RPMI8226 (cell line): ENCODE results near the gene CBLN3.
"Not testable (repeated sequence)": the region's sequence is repeated elsewhere in the genome, so short reads cannot be mapped to it uniquely, and the experiment has no call there.

Source experiments
- DNase-seq: peaks from one replicate; pipeline ENCODE4 v3.0.0-alpha.2; 2015

The CBLN3 gene

DNA sequence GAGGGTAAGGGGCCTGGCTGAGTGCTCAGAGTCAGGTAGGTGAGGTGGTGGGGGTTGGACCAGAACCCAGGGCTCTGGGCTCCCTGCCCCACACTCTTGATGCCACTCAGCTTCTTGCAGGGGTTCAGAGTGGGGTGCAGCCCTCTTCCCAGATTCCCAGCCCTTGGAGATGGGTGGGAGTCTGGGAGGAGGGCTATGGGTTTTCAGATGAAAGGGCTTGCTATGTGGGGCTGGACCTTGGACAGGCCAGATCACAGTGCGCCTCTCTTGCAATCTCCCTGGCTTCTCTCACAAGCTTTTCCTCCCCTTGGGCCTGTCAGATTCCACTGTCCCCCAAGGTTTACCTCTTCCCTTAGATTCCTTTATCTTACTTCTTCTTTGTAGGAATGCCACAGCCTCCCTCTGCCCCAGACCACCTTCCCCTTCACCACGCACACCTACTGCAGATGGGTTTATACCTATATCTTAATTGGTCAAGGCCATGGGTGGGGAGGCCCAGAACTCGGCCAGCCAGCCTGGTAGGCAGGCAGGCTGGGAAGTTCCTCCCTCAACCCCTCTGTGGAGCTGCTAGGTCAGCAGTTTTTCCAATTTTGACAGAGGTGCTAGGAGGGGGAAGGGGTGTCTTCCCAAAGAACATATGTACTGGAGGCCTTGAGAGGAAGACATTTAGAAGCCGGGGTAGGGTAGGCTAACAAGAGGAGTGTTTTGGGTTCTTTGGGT lies 29.3 kb downstream of the CBLN3 start:
- peak; percentile 38 for DNase-seq

DNA sequence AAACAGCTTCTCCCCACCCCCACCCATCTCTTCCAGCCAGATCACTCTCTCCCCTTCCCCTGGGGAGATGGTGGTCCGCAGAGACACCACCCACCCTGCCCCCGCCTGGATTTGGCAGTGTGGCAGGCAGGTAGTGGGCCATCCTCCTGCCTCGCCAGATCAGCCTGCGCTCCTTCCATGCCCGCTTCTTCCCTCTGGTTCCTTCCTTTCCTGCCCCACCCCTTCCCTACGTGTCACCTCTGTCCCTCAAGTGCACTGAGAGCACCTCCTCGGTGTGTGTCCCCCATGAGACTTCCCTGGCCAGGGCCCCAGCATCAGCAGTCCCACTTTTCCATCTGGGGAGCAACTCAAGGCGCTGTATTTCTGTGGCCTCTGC lies 30.0 kb downstream of the CBLN3 start:
- no peak for DNase-seq

DNA sequence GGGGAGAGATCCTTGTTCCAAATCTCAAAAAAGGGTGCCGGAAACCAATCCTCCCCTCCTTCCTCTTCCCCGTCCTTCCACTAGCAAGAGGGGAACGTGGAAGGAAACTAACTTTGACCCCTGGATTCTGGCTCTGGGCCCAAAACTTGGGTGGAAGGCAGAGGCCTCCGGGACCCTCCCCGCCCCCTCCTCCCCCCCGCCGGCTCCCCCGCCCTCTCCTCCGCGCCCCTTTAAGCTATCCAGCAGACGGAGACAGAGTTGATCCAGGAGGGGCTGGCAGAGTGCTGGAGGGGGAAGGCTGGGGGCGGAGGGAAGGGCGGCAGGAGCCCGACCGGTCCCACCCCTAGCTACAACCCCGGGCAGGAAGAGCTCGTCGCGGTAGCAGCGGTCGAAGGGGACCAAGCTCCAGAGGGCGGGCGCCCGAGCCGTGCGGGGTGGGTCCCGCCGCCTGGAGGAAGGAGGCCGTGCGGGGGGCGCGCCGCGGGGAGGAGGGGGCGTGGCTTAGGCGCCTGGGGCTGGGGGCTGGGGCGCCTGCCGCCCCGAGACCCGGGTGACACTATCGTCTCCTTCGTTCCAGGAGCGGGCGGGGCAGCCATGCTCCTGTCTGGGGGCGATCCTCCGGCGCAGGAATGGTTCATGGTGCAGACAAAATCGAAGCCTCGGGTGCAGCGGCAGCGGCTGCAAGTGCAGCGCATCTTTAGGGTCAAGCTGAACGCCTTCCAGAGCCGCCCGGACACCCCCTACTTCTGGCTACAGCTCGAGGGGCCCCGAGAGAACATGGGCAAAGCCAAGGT lies 30.6 kb downstream of the CBLN3 start, which contains the start of gene NYNRIN:
Gene NYNRIN (plus strand): TSS at position 351 of the 794 bp plus-strand sequence. CDS start 244 bp downstream, at position 595.
- no peak for DNase-seq

DNA sequence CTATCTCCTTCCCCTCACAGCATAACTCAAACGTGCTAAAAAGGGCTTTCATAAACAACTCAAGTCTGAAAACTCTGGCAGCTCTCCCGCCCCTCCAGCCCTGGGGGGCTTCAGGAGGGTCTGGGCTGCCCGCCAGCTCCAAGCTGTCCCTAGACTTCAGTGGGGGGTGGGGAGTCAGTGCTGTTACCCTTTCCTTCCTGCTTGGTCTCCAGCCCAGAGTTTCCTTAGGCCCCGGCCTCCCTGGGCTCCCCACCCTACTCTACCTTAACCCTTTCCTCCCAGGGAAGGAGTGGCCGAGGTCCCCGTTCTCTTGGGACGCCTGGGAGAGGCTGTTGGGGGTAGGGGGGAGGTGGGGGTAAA lies 31.2 kb downstream of the CBLN3 start:
- DNase-seq, result no peak

DNA sequence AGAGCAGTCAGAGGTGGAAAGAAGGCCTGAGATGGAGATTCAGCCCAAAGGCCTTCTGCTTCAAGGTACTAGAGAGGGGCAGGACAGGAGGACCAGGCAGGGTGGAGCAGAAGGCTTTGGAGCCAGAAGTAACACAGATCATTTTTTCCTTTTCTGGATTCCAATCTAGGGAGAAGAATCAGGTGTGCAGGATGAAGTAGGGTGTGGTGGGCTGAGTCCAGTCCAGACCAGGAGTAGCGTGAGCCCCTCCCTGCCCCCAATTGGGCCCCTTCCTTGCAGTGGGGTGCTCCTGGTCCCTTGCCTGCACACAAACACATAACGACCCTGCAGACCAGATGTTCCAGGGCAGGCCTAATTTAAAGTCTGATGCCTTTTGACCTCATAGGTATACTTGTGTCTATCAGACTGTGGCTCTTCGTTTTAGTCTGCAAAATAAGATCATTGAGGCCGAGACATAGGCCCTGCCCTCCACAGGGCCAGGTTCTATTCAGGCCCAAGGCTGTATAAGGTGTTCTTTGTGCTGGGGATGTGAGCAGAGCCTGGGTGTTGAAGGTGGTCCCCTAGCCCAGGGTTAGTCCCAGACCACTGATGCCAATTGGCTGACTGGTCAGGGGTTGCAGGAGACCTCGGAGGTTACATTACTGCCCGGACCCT lies 31.7 kb downstream of the CBLN3 start:
- DNase-seq, result no peak

DNA sequence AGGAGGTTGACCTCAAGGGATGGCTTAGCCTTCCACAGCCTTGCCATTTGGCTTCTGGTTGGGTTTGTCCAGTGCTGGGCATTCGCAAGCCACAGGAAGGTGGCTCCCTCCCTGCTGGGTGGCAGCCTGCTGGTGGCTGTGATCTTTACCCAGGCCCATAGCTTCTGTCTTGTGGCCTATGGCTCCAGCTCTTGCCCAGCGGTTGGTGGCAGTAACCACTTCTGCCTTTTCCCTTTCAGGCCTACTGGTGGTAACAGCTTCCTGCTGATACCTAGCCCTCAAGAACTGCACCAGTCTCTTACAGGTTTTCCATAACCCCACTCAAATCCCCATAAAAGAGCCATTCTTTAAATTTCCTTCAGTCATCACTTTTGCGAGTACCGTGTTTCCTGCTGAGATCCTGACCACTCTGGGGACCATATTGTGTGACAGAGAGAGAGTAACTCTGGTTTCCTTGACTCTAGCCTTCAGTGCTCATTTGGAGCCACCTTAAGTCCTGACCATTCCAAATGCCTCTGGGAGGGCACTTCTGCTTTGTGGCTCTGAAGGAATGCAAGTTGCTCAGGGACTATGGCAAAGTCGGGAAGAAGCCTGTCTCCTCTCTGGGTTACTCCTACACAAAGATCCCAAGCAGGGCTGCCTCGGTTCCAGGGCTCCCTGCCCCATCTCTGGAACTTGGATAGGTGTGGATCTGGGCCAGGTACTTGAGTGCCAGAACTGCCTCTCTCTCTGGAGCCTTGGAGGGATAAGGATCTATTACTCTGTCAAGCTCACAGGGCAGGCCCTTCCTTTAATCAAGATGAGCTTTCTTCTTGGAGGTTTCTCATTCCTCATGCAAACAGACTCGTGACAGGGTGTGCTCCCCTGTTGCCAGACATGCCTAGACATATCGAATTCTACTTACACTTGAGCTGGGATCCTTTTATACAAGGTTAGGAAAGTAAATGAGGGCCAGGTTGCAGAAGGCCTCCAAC lies 33.6 kb downstream of the CBLN3 start:
- peak; percentile 15 for DNase-seq

DNA sequence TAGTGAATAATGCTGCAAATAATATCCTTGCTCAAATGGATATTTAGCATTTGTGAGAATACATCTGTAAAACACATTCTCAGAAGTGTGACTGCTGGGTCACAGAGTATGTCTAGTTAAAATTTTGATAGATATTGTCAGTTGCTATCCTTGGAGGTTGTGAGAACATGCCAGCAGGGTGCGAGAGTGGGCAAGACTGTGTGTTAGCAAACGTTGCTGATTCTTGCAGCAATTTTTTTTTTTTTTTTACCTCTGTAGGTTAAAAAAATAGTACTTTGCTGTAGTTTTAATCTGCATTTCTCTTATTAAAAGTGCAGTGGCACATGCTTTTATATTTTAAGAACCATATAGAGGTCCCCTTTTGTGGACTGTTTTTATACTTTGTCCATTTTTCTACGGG lies 35.2 kb downstream of the CBLN3 start:
- DNase-seq, result no peak

DNA sequence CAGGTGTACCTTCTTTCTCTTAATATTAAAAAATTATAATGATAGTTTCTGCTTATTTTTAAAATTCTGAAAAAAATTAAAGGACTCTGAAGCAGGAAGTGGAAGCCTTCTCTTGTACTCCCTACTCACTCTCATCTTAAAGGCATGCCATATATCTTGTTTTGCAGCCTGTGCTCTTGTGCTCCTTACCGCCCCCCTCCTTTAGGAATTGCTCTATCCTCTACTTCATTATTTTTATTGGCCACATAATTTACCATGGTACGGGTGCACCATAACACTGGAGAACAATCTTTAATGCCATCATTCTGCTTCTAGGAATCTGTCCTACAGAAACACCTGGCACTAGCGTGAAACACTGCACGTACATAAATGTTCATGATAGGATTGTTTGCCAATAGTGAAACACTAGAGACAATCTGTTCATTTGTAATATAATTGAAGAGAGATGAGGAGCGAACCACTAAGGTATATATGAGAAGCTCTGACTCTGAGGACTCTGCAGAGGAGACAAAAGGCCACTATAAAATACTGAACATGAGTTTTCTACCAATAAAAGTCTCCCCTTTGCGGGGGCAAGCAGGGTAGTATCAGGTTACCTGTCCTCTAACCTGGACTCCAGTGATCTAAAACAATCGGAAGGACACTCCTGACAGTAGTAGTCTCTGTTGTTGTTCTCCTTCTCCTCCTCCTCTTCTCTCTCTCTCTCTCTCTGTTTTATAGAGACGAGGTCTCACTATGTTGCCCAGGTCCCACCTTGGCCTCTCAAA lies 37.0 kb downstream of the CBLN3 start:
- no peak for DNase-seq

DNA sequence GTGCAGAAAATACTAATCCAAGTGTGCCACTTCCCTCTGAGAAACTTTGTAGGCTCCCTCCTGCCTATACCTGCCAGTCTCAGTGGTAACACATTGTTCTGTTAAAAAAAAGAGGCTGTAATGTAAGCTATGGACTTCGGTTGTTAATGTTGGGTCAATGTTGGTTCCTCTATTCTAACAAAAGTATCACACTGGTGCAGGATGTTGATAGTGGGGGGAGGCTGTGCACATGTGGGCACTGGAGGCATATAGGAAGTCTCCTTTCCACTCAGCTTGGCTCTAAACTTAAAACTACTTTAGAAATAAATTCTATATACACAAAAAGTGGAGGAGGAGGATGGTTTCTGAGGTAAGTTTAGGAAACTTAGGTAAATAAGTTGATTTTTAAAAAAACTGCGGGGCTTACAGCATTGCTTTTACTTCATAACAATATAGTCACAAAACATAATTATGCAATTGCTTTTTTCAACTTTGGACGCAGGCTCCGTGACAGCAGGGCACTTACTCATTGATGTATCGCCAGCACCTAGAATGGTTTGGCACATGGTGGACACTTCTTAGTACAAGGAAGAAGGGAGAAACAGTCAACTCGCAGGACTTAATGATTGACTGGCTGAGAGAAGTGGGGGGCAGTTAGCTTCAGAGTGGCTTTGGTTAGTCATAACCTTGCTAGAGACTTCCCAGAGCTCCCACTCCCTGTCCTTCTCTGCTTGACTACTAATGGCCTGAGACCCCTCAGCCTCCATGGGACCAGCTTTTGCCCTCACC lies 38.6 kb downstream of the CBLN3 start:
- no peak for DNase-seq

DNA sequence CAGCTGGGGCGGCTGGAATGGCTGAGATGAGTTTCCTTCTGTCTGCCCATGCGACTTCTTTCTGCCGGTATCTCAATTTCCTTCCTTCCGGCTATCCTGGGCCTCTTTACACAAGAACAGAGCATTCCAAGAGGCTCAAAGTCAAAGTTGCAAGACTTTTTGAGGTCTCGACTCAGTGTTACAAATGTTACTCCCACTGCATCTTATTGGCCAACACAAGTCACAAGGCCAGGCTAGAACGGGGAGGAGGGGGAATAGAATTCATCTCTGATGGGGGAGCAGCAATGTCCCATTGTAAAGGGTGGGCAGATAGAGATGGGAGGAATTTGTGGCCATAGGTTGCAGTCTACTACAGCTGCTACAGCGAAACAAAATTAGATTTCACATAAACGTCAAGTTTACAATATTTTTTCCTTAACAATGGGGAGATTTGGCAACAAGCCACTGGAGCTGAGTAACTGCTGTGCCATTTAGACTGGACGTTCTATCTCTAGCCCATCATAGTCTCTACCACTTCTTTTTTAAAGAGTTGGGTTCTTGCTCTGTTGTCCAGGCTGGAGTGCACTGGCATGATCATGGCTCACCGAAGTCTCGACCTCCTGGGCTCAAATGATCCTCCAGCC lies 40.1 kb downstream of the CBLN3 start:
- DNase-seq, result no peak

DNA sequence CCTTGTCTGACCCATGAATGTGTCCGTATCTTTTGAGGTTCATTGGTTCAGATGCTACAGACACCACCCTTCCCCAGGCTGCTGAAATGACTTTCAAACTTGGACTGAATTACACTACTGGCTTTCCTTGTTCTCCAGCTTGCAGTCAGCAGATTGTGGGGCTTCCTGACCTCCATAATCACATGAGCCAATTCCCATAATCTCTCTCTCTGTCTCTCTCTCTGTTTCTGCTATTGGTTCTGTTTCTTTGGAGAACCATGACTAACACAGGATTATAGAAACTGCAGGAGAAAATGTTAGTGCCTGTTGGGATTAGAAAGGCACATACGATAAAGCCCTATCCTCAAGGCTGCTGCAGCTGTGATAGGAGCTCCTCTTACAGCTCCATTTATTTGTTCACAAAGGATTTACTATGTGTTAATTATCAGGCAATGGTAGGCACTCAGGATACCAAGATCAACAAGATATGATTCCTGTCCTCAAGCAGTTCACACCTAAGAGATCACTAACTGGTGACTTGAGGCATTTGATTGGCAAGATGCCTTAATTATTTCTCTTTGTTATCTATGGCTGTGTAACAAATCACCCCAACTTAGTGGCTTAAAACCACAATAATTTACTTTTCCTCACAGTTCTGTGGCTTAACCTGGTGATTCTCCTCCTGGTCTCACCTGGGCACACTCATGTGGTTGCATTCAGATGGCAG lies 40.8 kb downstream of the CBLN3 start:
- DNase-seq, result no peak

DNA sequence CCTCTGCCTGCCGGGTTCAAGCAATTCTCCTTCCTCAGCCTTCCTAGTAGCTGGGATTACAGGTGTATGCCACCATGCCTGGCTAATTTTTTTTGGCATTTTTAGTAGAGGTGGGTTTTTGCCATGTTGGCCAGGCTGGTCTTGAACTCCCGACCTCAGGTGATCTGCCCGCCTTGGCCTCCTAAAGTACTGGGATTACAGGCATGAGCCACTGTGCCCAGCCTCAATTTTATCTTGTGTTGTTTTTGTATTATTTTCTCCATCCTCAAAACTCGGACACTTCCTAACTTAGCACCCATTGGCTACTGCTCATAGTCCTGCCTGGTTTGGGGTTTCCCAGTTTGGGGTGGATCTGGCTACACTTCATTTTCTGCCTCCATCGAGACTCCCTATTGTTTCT lies 41.9 kb downstream of the CBLN3 start:
- not testable (repeated sequence) for DNase-seq

DNA sequence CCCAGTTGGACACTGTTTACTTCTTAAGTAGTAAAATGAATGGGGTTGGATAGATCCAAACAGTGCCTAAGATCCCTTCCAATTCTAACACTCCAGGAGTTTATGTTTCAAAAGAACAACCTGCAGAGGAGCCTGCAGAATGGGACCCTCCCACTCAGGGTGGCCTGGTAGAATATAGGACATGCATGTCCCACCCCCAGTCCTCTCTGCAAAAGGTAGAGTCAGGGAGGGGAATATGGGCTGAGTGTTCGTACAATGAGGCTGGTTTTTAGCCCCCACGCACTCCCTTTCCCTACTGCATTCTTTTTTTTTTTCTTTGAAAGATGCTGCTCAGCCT lies 42.5 kb downstream of the CBLN3 start:
- DNase-seq, result no peak

DNA sequence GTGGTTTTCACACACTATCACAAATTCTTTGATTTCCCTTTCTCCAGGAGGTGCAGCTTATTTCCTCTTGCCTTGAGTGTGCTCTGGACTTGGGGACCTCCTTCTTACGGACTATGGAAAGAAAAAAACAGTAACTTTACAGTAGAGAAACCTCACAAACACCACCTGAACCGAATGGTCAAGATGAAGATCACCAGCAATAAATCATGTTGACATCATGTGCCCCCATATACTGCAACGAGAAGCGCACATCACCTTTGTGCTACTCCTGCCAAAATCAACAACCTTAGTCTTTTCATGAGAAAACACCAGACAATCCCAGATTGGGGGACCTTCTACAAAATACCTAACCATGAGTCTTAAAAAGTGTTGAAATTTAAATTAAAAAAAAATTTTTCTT lies 43.9 kb downstream of the CBLN3 start:
- DNase-seq, result no peak

DNA sequence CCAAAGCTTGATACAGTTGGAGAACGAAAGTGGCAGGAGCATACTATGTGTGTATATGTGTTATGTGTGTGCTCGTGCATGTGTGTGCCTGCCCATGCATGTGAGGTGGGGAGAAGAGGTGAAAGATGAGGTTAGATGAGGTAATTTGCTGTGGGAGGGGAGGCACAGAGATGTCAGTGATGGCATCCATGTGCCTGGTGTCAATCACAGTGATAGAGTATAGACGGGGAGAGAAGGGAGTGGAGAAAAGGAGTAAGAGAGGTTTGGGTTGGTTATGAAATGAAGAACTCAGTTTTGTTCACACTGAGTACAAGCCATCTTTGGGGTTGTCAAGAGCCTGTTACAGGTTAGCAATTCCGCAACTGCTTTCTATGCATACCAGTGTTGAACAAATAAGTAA lies 45.3 kb downstream of the CBLN3 start:
- no peak for DNase-seq

DNA sequence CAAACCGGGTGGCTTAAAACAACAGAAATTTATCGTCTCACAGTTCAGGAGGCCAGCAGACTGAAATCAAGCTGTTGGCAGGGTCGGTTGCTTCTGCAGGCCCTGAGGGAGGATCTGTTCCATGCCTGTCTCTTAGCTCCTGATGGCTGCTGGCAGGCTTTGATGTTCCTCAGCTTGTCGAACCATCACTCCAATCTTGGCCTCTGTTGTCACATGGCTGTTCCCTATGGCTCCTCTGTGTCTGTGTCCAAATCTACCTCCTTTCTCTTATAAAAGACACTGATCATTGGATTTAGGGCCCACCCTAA lies 47.5 kb downstream of the CBLN3 start:
- no peak for DNase-seq

DNA sequence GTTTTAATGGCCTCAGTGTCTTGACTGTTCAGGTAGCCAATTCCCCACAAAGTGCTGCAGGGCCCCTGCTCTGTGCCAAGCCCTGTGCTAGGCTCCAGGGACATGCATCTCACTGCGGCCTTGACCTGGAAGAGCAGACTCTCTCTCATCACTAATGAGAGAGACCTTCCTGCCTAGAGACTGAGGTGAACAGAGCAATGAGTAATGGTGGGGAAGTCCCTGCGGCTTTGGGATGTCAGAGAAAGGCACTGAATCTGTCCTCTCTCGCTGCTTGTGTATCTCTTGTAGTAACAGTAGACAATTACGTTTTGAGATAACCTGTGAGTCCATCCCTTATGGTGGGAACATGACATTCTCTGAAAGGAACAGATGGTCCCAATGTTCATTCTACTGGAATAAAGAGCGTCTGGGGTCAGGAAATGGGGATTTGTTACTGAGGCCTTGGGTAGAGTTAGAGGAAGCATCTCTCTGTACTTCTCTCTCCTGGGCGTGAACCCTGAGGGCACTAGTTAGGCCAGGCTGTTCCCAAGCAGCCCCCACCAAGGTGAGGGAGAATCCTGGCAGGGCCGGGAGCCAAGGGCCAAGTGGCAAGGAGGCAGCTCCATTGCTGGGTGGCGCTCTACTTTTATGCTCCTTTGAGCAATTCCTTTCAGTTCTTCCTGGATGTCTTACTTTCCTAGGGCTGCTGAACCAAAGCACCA lies 48.0 kb downstream of the CBLN3 start:
- no peak for DNase-seq

DNA sequence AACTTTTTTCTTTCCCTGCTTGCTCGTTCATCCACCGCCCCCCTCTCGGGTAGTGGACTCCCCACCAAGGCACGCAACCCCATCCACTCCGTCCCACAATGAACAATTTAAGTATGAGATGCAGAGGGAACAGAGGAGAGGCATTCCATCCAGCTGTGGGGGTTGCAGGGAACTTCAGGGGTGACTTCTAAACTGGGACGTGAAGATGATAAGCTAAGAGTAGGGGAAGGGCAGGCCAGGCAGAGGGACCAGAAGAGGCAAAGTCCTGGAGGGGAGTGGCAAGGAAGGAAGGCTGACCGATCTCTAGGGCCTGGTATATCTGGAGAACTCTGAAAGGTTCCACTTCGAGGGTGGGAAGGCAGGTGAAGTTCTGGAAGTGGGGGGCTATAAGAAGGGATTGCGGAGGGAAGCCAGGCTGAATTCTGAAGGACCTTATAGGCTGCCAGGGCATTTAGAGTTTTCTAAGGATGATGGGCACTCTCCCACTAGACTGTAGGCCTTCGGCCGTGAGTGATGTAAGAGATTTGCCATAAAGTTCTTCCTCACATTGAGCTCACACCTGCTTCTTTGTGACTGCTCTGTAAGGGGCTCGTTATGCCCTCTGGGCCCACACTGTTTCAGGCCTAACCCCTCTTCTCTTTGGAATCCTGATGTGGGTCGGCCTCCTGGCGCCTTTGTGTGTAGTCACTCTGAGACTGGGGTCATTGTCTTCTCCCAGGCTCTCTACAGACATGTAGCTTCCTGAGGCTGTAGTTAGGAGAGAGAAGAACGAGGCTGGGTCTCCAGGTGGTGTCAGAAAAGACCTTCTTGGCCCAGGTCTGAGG lies 49.3 kb downstream of the CBLN3 start:
- DNase-seq, result no peak
